ENCODE data around the gene KIRREL3.

The KIRREL3 gene

DNA sequence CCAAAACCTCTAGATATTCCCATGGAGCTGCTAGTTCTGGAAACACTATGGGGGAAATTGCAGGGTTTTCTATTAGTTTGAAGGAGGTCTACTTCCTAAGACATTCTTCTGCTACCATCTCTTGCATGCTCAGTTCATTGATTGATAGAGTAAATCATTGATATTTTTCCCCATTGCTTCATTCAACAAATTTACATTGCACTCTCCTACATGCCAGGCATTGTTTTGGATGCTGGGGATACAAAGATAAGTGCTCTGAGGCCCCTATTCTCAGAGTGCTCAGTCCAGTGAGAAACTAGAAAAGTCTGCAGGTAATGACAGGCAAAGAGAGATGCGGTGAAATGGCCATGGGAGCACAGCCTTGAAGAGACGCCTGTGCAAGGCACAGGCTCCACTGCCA lies 313.1 kb downstream of the KIRREL3 start:
- no peak overlapping the region for H2AK5ac ChIP-seq (ENCODE audit: low read depth, low read length)
- H2BK12ac ChIP-seq (ENCODE audit: low read length) = no peak overlapping the region
- H3K36me3 ChIP-seq (replicated peaks in 1 of 2; ENCODE audit: control insufficient read depth in 2 of 2, insufficient read depth in 2 of 2, low read length in 2 of 2) = no peaks in the 10 kb centered on the region
- H3K79me1 ChIP-seq (ENCODE audit: low read depth, low read length) = no peaks in the 10 kb centered on the region
- no peak overlapping the region for H3K18ac ChIP-seq (ENCODE audit: low read length)
- H3K9ac ChIP-seq (ENCODE audit: low read depth, low read length, poor library complexity) = no peak overlapping the region
- H3K27ac ChIP-seq (replicated peaks; ENCODE audit: low read length) = no peak overlapping the region
- H3K4me2 ChIP-seq (ENCODE audit: insufficient read depth, low read length, poor library complexity, severe bottlenecking) = no peak overlapping the region
- no peak overlapping the region for H3K4me3 ChIP-seq (ENCODE audit: low read length in 2 of 2)
- no peak overlapping the region for H4K91ac ChIP-seq (ENCODE audit: low read depth, low read length, poor library complexity)
- H3K4ac ChIP-seq (ENCODE audit: low read length) = no peak overlapping the region
- WGBS, 2 donors (ENCODE audit: extremely low coverage in 2 of 2, insufficient read length in 2 of 2, insufficient replicate concordance in 1 of 2) = no CpG with 5 or more reads among the region's 2 CpGs
- no peak overlapping the region for H2BK120ac ChIP-seq (ENCODE audit: low read depth, low read length)
- peaks cover 0 to 3% of the 10 kb centered on the region in 2 donors for H3K4me1 ChIP-seq (ENCODE audit: control insufficient read depth in 2 of 2, insufficient read depth in 1 of 2, low read depth in 1 of 2, low read length in 2 of 2)
- no peak overlapping the region for H2AFZ ChIP-seq (ENCODE audit: low read length)
- peaks cover 0 to 2% (median 0%) of the 10 kb centered on the region in 3 experiments for H3K27me3 ChIP-seq (ENCODE audit: control insufficient read depth in 3 of 3, insufficient read depth in 3 of 3, low read depth in 1 of 3, low read length in 3 of 3)
- no peak for DNase-seq (ENCODE audit: low spot score)
- no peak overlapping the region for H2BK15ac ChIP-seq (ENCODE audit: low read length)
- H2BK5ac ChIP-seq (ENCODE audit: low read length) = no peak overlapping the region
- H4K8ac ChIP-seq (ENCODE audit: low read depth, low read length) = no peak overlapping the region
- H3K23ac ChIP-seq (ENCODE audit: low read depth, low read length, poor library complexity) = no peak overlapping the region
- no peak overlapping the region for H3K14ac ChIP-seq (ENCODE audit: low read length)
- H3K9me3 ChIP-seq (replicated peaks in 1 of 2; ENCODE audit: control insufficient read depth in 2 of 2, insufficient read depth in 1 of 2, low read depth in 1 of 2, low read length in 2 of 2) = no peaks in the 10 kb centered on the region

DNA sequence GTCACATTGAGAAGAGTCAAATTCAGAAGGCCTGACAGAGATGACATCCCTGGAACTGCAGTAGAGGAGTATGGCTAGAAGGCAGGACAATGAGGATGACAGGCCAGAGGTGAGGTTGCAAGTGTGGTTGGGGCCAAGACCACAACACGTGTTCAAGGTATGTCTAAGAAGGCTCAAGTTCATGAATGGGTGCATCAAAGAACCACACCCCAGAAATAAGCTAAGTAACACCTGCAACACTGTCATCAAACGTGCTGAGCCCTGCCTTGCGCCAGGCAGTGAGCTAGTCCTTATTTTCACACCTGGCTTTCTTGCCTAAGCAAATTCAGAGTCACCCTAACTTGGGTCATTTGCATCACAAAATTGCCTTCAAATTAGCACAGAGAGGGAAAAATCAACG lies 313.6 kb downstream of the KIRREL3 start:
- Histone ChIP-seq H3K9ac (ENCODE audit: low read depth, low read length, poor library complexity) (no peak overlapping the region), H3K27me3 (ENCODE audit: control insufficient read depth in 3 of 3, insufficient read depth in 3 of 3, low read depth in 1 of 3, low read length in 3 of 3) (peaks cover 0 to 2% (median 0%) of the 10 kb centered on the region in 3 experiments), H3K4ac (ENCODE audit: low read length) (no peak overlapping the region), H3K23ac (ENCODE audit: low read depth, low read length, poor library complexity) (no peak overlapping the region), H2BK120ac (ENCODE audit: low read depth, low read length) (no peak overlapping the region), H3K4me2 (ENCODE audit: insufficient read depth, low read length, poor library complexity, severe bottlenecking) (no peak overlapping the region), H2BK15ac (ENCODE audit: low read length) (no peak overlapping the region), H3K79me1 (ENCODE audit: low read depth, low read length) (no peaks in the 10 kb centered on the region), H3K36me3 (replicated peaks in 1 of 2; ENCODE audit: control insufficient read depth in 2 of 2, insufficient read depth in 2 of 2, low read length in 2 of 2) (no peaks in the 10 kb centered on the region), H3K27ac (replicated peaks; ENCODE audit: low read length) (no peak overlapping the region), H2BK5ac (ENCODE audit: low read length) (no peak overlapping the region), H2AK5ac (ENCODE audit: low read depth, low read length) (no peak overlapping the region), H4K8ac (ENCODE audit: low read depth, low read length) (no peak overlapping the region), H3K4me1 (ENCODE audit: control insufficient read depth in 2 of 2, insufficient read depth in 1 of 2, low read depth in 1 of 2, low read length in 2 of 2) (peaks cover 0 to 3% of the 10 kb centered on the region in 2 donors), H4K91ac (ENCODE audit: low read depth, low read length, poor library complexity) (no peak overlapping the region), H3K18ac (ENCODE audit: low read length) (no peak overlapping the region), H3K4me3 (ENCODE audit: low read length in 2 of 2) (no peak overlapping the region), H2AFZ (ENCODE audit: low read length) (no peak overlapping the region), H3K14ac (ENCODE audit: low read length) (no peak overlapping the region), H2BK12ac (ENCODE audit: low read length) (no peak overlapping the region), H3K9me3 (replicated peaks in 1 of 2; ENCODE audit: control insufficient read depth in 2 of 2, insufficient read depth in 1 of 2, low read depth in 1 of 2, low read length in 2 of 2) (no peaks in the 10 kb centered on the region)
- no peak for DNase-seq (ENCODE audit: low spot score)
- WGBS, 2 donors (ENCODE audit: extremely low coverage in 2 of 2, insufficient read length in 2 of 2, insufficient replicate concordance in 1 of 2) = no CpG with 5 or more reads among the region's 4 CpGs

DNA sequence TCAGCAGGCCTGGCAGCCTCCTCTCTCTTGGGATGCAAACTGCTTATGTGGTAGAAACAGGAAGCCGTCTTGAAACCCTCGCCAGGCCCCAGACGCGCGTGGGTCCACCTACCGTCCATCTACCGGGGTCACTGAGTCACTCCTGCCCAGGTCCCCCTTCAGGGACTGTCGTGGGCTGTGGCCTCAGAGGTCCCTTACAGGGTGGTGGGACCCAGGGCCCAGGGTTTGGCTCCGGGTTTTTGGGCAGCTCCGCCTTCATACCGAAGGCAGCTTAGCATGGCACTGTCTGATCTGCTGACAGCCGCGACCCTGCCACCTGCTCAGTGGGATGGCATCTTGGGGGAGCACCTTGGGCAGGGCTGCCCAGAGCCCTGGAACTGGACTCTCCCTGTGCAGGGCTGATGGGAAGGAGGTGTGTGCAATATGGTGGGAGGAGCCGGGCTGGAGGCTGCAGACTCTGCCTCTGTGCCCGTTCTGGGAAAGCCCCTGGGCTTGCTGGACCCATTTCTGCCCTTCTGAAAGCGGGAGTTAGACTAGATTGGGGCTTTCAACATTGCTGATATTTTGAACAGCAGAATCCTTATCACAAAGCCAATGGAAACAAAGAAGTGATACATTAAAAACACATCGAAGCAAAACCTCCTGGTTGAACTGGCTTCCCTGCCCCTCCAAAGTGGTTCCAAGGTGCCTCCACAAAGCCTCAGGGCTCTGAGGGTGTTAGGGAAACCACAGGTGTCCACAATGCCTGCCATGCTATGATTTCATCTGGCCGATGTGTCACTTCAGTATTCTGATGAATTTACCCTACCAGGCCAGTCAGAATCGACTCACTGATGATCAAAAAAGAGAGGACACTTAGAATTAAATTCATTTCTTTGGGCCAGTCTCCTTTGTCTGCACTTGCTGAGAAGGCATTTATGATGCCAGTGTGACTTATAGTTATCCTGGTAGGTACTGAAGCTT lies 316.5 kb downstream of the KIRREL3 start:
- Histone ChIP-seq H3K4me3 (ENCODE audit: low read length in 2 of 2) (no peak overlapping the region), H3K27ac (replicated peaks; ENCODE audit: low read length) (no peak overlapping the region), H3K14ac (ENCODE audit: low read length) (no peak overlapping the region), H2BK5ac (ENCODE audit: low read length) (no peak overlapping the region), H2AK5ac (ENCODE audit: low read depth, low read length) (no peak overlapping the region), H2BK15ac (ENCODE audit: low read length) (peak overlapping the region; percentile 50), H3K36me3 (replicated peaks in 1 of 2; ENCODE audit: control insufficient read depth in 2 of 2, insufficient read depth in 2 of 2, low read length in 2 of 2) (no peaks in the 10 kb centered on the region), H3K23ac (ENCODE audit: low read depth, low read length, poor library complexity) (no peak overlapping the region), H3K9me3 (replicated peaks in 1 of 2; ENCODE audit: control insufficient read depth in 2 of 2, insufficient read depth in 1 of 2, low read depth in 1 of 2, low read length in 2 of 2) (no peaks in the 10 kb centered on the region), H4K8ac (ENCODE audit: low read depth, low read length) (no peak overlapping the region), H2BK12ac (ENCODE audit: low read length) (no peak overlapping the region), H3K4me2 (ENCODE audit: insufficient read depth, low read length, poor library complexity, severe bottlenecking) (no peak overlapping the region), H3K27me3 (ENCODE audit: control insufficient read depth in 3 of 3, insufficient read depth in 3 of 3, low read depth in 1 of 3, low read length in 3 of 3) (peaks cover 0 to 2% (median 0%) of the 10 kb centered on the region in 3 experiments), H3K4ac (ENCODE audit: low read length) (no peak overlapping the region), H3K4me1 (ENCODE audit: control insufficient read depth in 2 of 2, insufficient read depth in 1 of 2, low read depth in 1 of 2, low read length in 2 of 2) (no peaks in the 10 kb centered on the region), H3K79me1 (ENCODE audit: low read depth, low read length) (no peaks in the 10 kb centered on the region), H2AFZ (ENCODE audit: low read length) (no peak overlapping the region), H3K9ac (ENCODE audit: low read depth, low read length, poor library complexity) (peak overlapping the region; percentile 12), H3K18ac (ENCODE audit: low read length) (peak overlapping the region; percentile 84), H2BK120ac (ENCODE audit: low read depth, low read length) (peak overlapping the region; percentile 14), H4K91ac (ENCODE audit: low read depth, low read length, poor library complexity) (no peak overlapping the region)
- no CpG with 5 or more reads among the region's 19 CpGs for WGBS, 2 donors (ENCODE audit: extremely low coverage in 2 of 2, insufficient read length in 2 of 2, insufficient replicate concordance in 1 of 2)
- no peak for DNase-seq (ENCODE audit: low spot score)

DNA sequence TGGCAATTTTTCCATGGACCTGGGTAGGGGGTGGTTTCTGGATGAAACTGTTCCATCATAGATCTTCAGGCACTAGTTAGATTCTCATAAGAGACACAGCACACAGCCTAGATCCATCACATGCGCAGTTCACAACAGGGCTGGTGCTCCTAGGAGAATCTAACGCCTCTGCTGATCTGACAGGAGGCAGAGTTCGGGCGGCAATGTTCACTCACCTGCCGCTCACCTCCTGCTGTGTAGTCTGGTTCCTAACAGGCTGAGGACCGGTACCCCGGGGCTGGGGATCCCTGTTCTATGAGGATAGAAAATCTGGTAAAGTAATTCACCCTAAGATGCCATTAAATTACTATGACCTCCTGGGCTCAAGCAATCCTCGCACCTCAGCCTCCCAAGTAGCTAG lies 318.0 kb downstream of the KIRREL3 start:
- Histone ChIP-seq H2AFZ (ENCODE audit: low read length) (no peak overlapping the region), H3K27ac (replicated peaks; ENCODE audit: low read length) (no peak overlapping the region), H4K91ac (ENCODE audit: low read depth, low read length, poor library complexity) (no peak overlapping the region), H2BK5ac (ENCODE audit: low read length) (no peak overlapping the region), H3K36me3 (replicated peaks in 1 of 2; ENCODE audit: control insufficient read depth in 2 of 2, insufficient read depth in 2 of 2, low read length in 2 of 2) (no peaks in the 10 kb centered on the region), H4K8ac (ENCODE audit: low read depth, low read length) (no peak overlapping the region), H2BK12ac (ENCODE audit: low read length) (no peak overlapping the region), H3K14ac (ENCODE audit: low read length) (no peak overlapping the region), H3K4me2 (ENCODE audit: insufficient read depth, low read length, poor library complexity, severe bottlenecking) (no peak overlapping the region), H3K18ac (ENCODE audit: low read length) (no peak overlapping the region), H3K9ac (ENCODE audit: low read depth, low read length, poor library complexity) (no peak overlapping the region), H3K9me3 (replicated peaks in 1 of 2; ENCODE audit: control insufficient read depth in 2 of 2, insufficient read depth in 1 of 2, low read depth in 1 of 2, low read length in 2 of 2) (no peaks in the 10 kb centered on the region), H3K4me1 (ENCODE audit: control insufficient read depth in 2 of 2, insufficient read depth in 1 of 2, low read depth in 1 of 2, low read length in 2 of 2) (no peaks in the 10 kb centered on the region), H3K27me3 (ENCODE audit: control insufficient read depth in 3 of 3, insufficient read depth in 3 of 3, low read depth in 1 of 3, low read length in 3 of 3) (peaks cover 0 to 2% (median 0%) of the 10 kb centered on the region in 3 experiments), H2AK5ac (ENCODE audit: low read depth, low read length) (no peak overlapping the region), H2BK120ac (ENCODE audit: low read depth, low read length) (no peak overlapping the region), H3K79me1 (ENCODE audit: low read depth, low read length) (no peaks in the 10 kb centered on the region), H3K4me3 (ENCODE audit: low read length in 2 of 2) (no peak overlapping the region), H3K23ac (ENCODE audit: low read depth, low read length, poor library complexity) (no peak overlapping the region), H3K4ac (ENCODE audit: low read length) (no peak overlapping the region), H2BK15ac (ENCODE audit: low read length) (no peak overlapping the region)
- no peak for DNase-seq (ENCODE audit: low spot score)
- no CpG with 5 or more reads among the region's 8 CpGs for WGBS, 2 donors (ENCODE audit: extremely low coverage in 2 of 2, insufficient read length in 2 of 2, insufficient replicate concordance in 1 of 2)

Data from neuronal stem cell (in vitro differentiated cells).